Thyroid gland (tissue), 4 donors: ENCODE results near the gene CD209. TPM values are rescaled to one million over a fixed set of nuclear protein-coding genes. Genes with fewer than 3 reads are reported as not detected.

Experiments
- DNase-seq, 2 donors: peaks; one replicate each; pipeline ENCODE4 v3.0.0-alpha.2; 2019
- H3K27ac ChIP-seq, 3 donors: fragments of 200-600 bp; sonication (generic); 1 replicate in 2 of 3; 2 replicates in 1 of 3; pipeline ENCODE4 v1.5.1; 2016 to 2019; ENCODE audit warnings: mild to moderate bottlenecking in 1 of 3, moderate library complexity in 1 of 3
- H3K27me3 ChIP-seq: fragments of 200-600 bp; sonication (generic); one replicate; pipeline ENCODE4 v1.5.1; 2019
- H3K36me3 ChIP-seq, 2 donors: fragments of 200-600 bp; sonication (generic); one replicate each; pipeline ENCODE4 v1.5.1; 2016 to 2019
- H3K4me1 ChIP-seq, 2 donors: fragments of 200-600 bp; sonication (generic); one replicate each; pipeline ENCODE4 v1.5.1; 2017 to 2019
- H3K4me3 ChIP-seq, 3 donors: fragments of 200-600 bp; sonication (generic); replicated peaks in 1 of 3; 1 replicate in 2 of 3; 2 replicates in 1 of 3; pipeline ENCODE4 v1.5.1; 2016; ENCODE audit warnings: mild to moderate bottlenecking in 1 of 3
- H3K9me3 ChIP-seq: fragments of 200-600 bp; sonication (generic); one replicate; pipeline ENCODE4 v1.5.1; 2017
- CTCF ChIP-seq, 6 experiments: fragments of 200-600 bp in 3 of 6; fragments of 450-650 bp in 3 of 6; sonication (generic) in 3 of 6; IDR thresholded peaks; one replicate each; pipeline ENCODE4 v1.5.1; 2016 to 2019; ENCODE audit warnings: antibody characterized with exemption in 6 of 6, mild to moderate bottlenecking in 2 of 6, inconsistent platforms in 1 of 6, moderate library complexity in 1 of 6
- POLR2A ChIP-seq, 2 donors: fragments of 450-650 bp; IDR thresholded peaks; one replicate each; pipeline ENCODE4 v1.6.1; 2017; ENCODE audit warnings: antibody characterized with exemption in 2 of 2, mild to moderate bottlenecking in 2 of 2, moderate library complexity in 1 of 2
- WGBS, 2 donors: methylation state at CpG; one replicate each; pipeline ENCODE4 v1.1.5; 2017; 5-methylcytosine and 5-hydroxymethylcytosine counted together
- intact Hi-C: fragments of 100-400 bp; cut with DNase I; formaldehyde crosslinking; loops from one replicate; pipeline ENCODE4 v1.15.1; 2023
- total RNA-seq, 4 donors: library from RNA; depleted of rRNA; stranded (reverse); fragments of >200 nt; gene quantifications; one replicate each; pipeline ENCODE4 v1.2.3, GENCODE V29; 2016

The CD209 gene
- total RNA-seq, 4 donors from 2014 or later = 1.5 to 6.4 (median 3.3) TPM

- Histone ChIP-seq H3K4me1 (peaks cover 0 to 6% of the 10 kb centered on the region in 2 donors), H3K4me3 (no peak overlapping the region), H3K27me3 (peaks cover 15% of the 10 kb centered on the region), H3K27ac (no peak overlapping the region), H3K9me3 (no peaks in the 10 kb centered on the region), H3K36me3 (no peaks in the 10 kb centered on the region)
- intact Hi-C loops = no loop called here
- no peak for DNase-seq
- no peak for TF ChIP-seq CTCF (IDR thresholded peaks at IDR 0.05)
- TF ChIP-seq POLR2A (IDR thresholded peaks at IDR 0.05) = no peak
- 11 to 18% methylated on average over 3 to 7 of the region's 10 CpGs for WGBS, 2 donors
Observed at GRCh38 chr19:7787141-7787540, 39.8 kb upstream of the CD209 start.

DNA sequence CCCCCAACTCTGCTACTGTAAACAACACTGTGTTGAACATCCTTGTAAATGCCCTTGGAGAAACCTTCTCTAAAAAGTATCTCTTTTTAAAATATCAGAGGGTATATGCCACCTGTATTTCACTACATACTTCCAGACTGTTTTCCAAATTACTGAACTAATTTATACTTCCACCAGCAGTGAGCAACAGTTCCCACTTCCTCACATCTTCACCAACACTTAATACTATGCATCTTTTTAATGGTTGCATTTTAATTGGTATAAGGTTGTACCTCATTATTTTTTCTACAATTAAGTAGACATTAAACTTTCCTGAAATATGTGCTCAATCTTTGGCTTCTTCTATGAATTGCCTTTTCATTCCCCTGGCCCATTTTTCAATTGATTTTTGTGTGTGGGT lies 37.5 kb upstream of the CD209 start:
- H3K27ac ChIP-seq = no peak overlapping the region
- H3K9me3 ChIP-seq = no peaks in the 10 kb centered on the region
- TF ChIP-seq CTCF (IDR thresholded peaks at IDR 0.05) (no peak), POLR2A (IDR thresholded peaks at IDR 0.05) (no peak)
- no peaks in the 10 kb centered on the region for H3K36me3 ChIP-seq
- intact Hi-C loops = no loop called here
- H3K4me3 ChIP-seq = no peak overlapping the region
- peaks cover 15% of the 10 kb centered on the region for H3K27me3 ChIP-seq
- DNase-seq = no peak
- peaks cover 0 to 6% of the 10 kb centered on the region in 2 donors for H3K4me1 ChIP-seq

DNA sequence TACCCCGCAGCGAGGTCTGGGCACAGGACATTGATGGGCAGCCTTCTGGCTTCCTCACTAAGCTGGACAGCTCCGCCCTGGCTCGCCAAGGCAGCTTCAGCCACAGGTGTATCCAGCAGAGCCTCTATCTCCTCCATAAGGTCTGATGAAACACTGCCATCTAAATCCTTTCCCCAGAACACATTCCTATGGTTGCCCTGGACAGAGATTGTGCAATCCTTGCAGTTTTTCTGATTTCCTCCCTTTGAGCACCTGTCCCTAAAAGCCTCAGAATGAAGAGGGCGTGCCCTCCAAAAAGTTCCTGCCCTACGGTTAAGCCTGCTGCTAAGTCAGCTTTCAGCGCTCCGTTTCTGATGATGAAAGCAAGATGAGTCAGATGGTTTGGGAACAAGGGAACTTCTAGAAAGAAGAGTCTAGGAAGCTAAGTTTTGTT lies 36.7 kb upstream of the CD209 start:
- H3K36me3 ChIP-seq = no peaks in the 10 kb centered on the region
- intact Hi-C loops = no loop called here
- TF ChIP-seq POLR2A (IDR thresholded peaks at IDR 0.05) (no peak), CTCF (IDR thresholded peaks at IDR 0.05) (no peak)
- no peak overlapping the region for H3K27ac ChIP-seq
- no peak for DNase-seq
- peaks cover 0 to under 1% of the 10 kb centered on the region in 2 donors for H3K4me1 ChIP-seq
- H3K9me3 ChIP-seq = no peaks in the 10 kb centered on the region
- peaks cover 7% of the 10 kb centered on the region for H3K27me3 ChIP-seq
- WGBS, 2 donors = 30 to 32% methylated on average over 8 of the region's 8 CpGs
- no peak overlapping the region for H3K4me3 ChIP-seq

- Histone ChIP-seq H3K4me1 (no peaks in the 10 kb centered on the region), H3K9me3 (no peaks in the 10 kb centered on the region), H3K36me3 (no peaks in the 10 kb centered on the region), H3K27me3 (no peaks in the 10 kb centered on the region), H3K27ac (no peak overlapping the region), H3K4me3 (no peak overlapping the region)
- WGBS, 2 donors = 35 to 36% methylated on average over 12 of the region's 12 CpGs
- DNase-seq = no peak
- TF ChIP-seq POLR2A (IDR thresholded peaks at IDR 0.05) = no peak
- TF ChIP-seq CTCF (IDR thresholded peaks at IDR 0.05) = no peak
- intact Hi-C loops = no loop called here
Observed at GRCh38 chr19:7781157-7781556, 33.8 kb upstream of the CD209 start.

GRCh38 chr19:7779631-7780486 lies 32.5 kb upstream of the CD209 start:
- no peak overlapping the region for H3K27ac ChIP-seq
- H3K4me3 ChIP-seq = no peak overlapping the region
- WGBS, 2 donors = 88 to 89% methylated on average over 25 to 26 of the region's 26 CpGs
- H3K9me3 ChIP-seq = no peaks in the 10 kb centered on the region
- H3K36me3 ChIP-seq = no peaks in the 10 kb centered on the region
- no peaks in the 10 kb centered on the region for H3K4me1 ChIP-seq
- intact Hi-C loops = no loop called here
- TF ChIP-seq POLR2A (IDR thresholded peaks at IDR 0.05) (no peak), CTCF (IDR thresholded peaks at IDR 0.05) (no peak)
- no peaks in the 10 kb centered on the region for H3K27me3 ChIP-seq
- DNase-seq = no peak
